CD4-positive, alpha-beta T cell treated with Interferon gamma for 1 hour (primary cell): ENCODE data around the gene ACD.

Experiments
- DNase-seq: peaks from one replicate; pipeline ENCODE4 v3.0.0-alpha.2; 2020

ACD gene

GRCh38 chr16:67661101-67661761, 1.2 kb upstream of the ACD start:
- DNase-seq, result peak; percentile 11

- peak; percentile 98 for DNase-seq
Observed at GRCh38 chr16:67660564-67661028, 536 bp upstream of the ACD start, which contains the start of gene PARD6A. TSS of gene PARD6A (plus strand) at chr16:67660960. CDS start at chr16:67661039, 79 bp downstream.

GRCh38 chr16:67658849-67659674, 998 bp downstream of the ACD start:
- DNase-seq, result no peak

GRCh38 chr16:67657751-67658518, 2.1 kb downstream of the ACD start:
- DNase-seq, result no peak

GRCh38 chr16:67657017-67657608, 2.9 kb downstream of the ACD start:
- no peak for DNase-seq

- DNase-seq, result no peak
Observed at GRCh38 chr16:67656344-67657016, 3.6 kb downstream of the ACD start.

GRCh38 chr16:67655363-67655762, 4.7 kb downstream of the ACD start:
- no peak for DNase-seq

- no peak for DNase-seq
Observed at GRCh38 chr16:67654403-67654911, 5.6 kb downstream of the ACD start.

GRCh38 chr16:67653789-67654402, 6.2 kb downstream of the ACD start:
- no peak for DNase-seq

GRCh38 chr16:67653128-67653788, 6.8 kb downstream of the ACD start:
- no peak for DNase-seq

- DNase-seq, result no peak
Observed at GRCh38 chr16:67652578-67653127, 7.4 kb downstream of the ACD start.

- no peak for DNase-seq
Observed at GRCh38 chr16:67651847-67652246, 8.2 kb downstream of the ACD start.

- no peak for DNase-seq
Observed at GRCh38 chr16:67651039-67651438, 9.0 kb downstream of the ACD start.

- no peak for DNase-seq
Observed at GRCh38 chr16:67650023-67650422, 10.0 kb downstream of the ACD start.

GRCh38 chr16:67649494-67649931, 10.5 kb downstream of the ACD start:
- DNase-seq, result no peak

- DNase-seq, result no peak
Observed at GRCh38 chr16:67648764-67649407, 11.2 kb downstream of the ACD start.

- DNase-seq, result no peak
Observed at GRCh38 chr16:67648088-67648763, 11.8 kb downstream of the ACD start.

- DNase-seq, result no peak
Observed at GRCh38 chr16:67647681-67648080, 12.4 kb downstream of the ACD start.

GRCh38 chr16:67647111-67647651, 12.9 kb downstream of the ACD start:
- no peak for DNase-seq
